CD4-positive, alpha-beta T cell treated with Interferon alpha-2 for 1 hour (primary cell): ENCODE measurements around the gene MGST2.

Experiments used
- DNase-seq, 2 donors: peaks; one replicate each; pipeline ENCODE4 v3.0.0-alpha.2; 2020 to 2022

MGST2 gene

GRCh38 chr4:139645458-139645857, 20.2 kb upstream of the MGST2 start:
- no peak for DNase-seq

GRCh38 chr4:139647184-139647583, 18.4 kb upstream of the MGST2 start:
- no peak for DNase-seq

- DNase-seq, result no peak
These were observed 17.7 kb upstream of the MGST2 start for GRCh38 chr4:139647952-139648351.

GRCh38 chr4:139651282-139652194, 14.1 kb upstream of the MGST2 start:
- peak; percentile 66 to 68 for DNase-seq

- no peak for DNase-seq
These were observed 11.1 kb upstream of the MGST2 start for GRCh38 chr4:139654516-139654915.

- DNase-seq, result peak in 1 of 2 donors; percentile 16
These were observed 10.5 kb upstream of the MGST2 start for GRCh38 chr4:139655116-139655515.

- DNase-seq, result peak; percentile 49 to 65
These were observed 8.8 kb upstream of the MGST2 start for GRCh38 chr4:139656614-139657486.

GRCh38 chr4:139658185-139658584, 7.4 kb upstream of the MGST2 start:
- DNase-seq, result no peak

GRCh38 chr4:139658586-139659382, 6.8 kb upstream of the MGST2 start:
- no peak for DNase-seq

GRCh38 chr4:139659735-139660424, 5.7 kb upstream of the MGST2 start:
- no peak for DNase-seq

GRCh38 chr4:139660568-139661043, 5.0 kb upstream of the MGST2 start:
- DNase-seq, result no peak

GRCh38 chr4:139663561-139664138, 2.0 kb upstream of the MGST2 start:
- DNase-seq, result no peak

GRCh38 chr4:139664442-139664841, 1.2 kb upstream of the MGST2 start:
- no peak for DNase-seq

- no peak for DNase-seq
These were observed 435 bp upstream of the MGST2 start for GRCh38 chr4:139665079-139665689.

GRCh38 chr4:139666735-139667281, 1.2 kb downstream of the MGST2 start:
- DNase-seq, result peak in 1 of 2 donors; percentile 7

- no peak for DNase-seq
These were observed 2.4 kb downstream of the MGST2 start for GRCh38 chr4:139668036-139668435.

- DNase-seq, result no peak
These were observed 3.1 kb downstream of the MGST2 start for GRCh38 chr4:139668658-139669201.

GRCh38 chr4:139669335-139669734, 3.7 kb downstream of the MGST2 start:
- DNase-seq, result no peak

- no peak for DNase-seq
These were observed 4.3 kb downstream of the MGST2 start for GRCh38 chr4:139669890-139670289.

GRCh38 chr4:139670775-139671174, 5.2 kb downstream of the MGST2 start:
- no peak for DNase-seq

- no peak for DNase-seq
These were observed 6.6 kb downstream of the MGST2 start for GRCh38 chr4:139672215-139672614.
